Activated naive CD4-positive, alpha-beta T cell treated with anti-CD3 and anti-CD28 coated beads for 36 hours (primary cell): ENCODE results near the gene KCNC3. TPM values are rescaled to one million over a fixed set of nuclear protein-coding genes. Genes with fewer than 3 reads are reported as not detected.
"Not testable (repeated sequence)": the region's sequence is repeated elsewhere in the genome, so short reads cannot be mapped to it uniquely, and the experiment has no call there.

Experiments
- CTCF ChIA-PET: fragments of 350-600 bp; sonication (Branson Sonifier 250); formaldehyde crosslinking; loops from one replicate; lab custom pipeline; 2021; ENCODE audit warnings: antibody characterized with exemption; lab: Charles Lee
- DNase-seq: peaks from one replicate; pipeline ENCODE4 v3.0.0-alpha.2; 2020
- H3K27ac Mint-ChIP-seq: one replicate; pipeline ENCODE4 v1.8.0; 2021; ENCODE audit warnings: mild to moderate bottlenecking, mixed read lengths
- H3K27me3 Mint-ChIP-seq: one replicate; pipeline ENCODE4 v1.8.0; 2021; ENCODE audit warnings: low read depth, mixed read lengths
- H3K36me3 Mint-ChIP-seq: one replicate; pipeline ENCODE4 v1.8.0; 2021; ENCODE audit warnings: low read depth, mixed read lengths
- H3K4me1 Mint-ChIP-seq: one replicate; pipeline ENCODE4 v1.8.0; 2021; ENCODE audit warnings: low read depth, mixed read lengths
- H3K4me3 Mint-ChIP-seq: one replicate; pipeline ENCODE4 v1.8.0; 2021; ENCODE audit warnings: mild to moderate bottlenecking, moderate library complexity, mixed read lengths
- H3K9me3 Mint-ChIP-seq: one replicate; pipeline ENCODE4 v1.8.0; 2021; ENCODE audit warnings: mixed read lengths
- intact Hi-C: fragments of 100-400 bp; cut with micrococcal nuclease; formaldehyde crosslinking; loops from one replicate; pipeline ENCODE4 v1.15.1; 2023
- total RNA-seq, 2 experiments: library from RNA; stranded (reverse); gene quantifications; one replicate each; pipeline ENCODE4 v1.2.3, GENCODE V29; 2021

Gene KCNC3
- total RNA-seq, 2 experiments from 2014 or later, result 2.0 to 2.4 TPM

DNA sequence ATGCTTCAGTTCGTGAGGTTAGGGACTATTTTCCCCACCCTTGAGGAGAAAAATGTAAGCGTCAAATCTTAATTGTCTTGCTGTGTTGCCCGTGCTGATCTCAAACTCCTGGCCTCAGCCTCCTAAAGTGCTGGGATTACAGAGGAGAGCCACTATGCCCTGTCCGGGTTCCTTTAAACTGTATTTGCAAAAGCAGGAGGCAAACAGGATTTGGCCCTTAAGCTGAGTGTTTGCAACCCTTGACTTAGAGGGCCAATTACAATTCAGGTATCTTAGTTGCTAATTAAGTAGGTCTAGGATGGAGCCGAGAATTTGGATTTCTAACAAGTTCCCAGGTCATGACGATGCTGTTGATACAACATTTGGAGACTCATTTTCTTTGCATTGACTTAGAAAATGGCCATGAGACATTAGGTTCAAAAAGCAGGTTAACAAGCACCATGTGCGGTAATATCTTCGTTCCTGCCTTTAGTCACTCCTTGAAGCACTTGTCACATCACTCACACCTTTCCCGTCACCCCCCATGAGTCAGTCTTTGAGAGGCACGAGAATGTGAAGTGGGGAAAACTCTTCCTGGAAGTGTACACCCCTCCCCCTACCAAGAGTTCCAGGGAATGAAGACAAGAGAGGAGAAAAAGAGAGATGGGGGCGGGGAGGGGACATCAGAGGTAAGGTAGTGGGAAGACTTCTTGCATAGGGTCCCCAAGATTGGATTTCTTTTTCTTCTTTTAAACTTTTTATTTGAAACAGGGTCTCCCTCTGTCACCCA, 33.7 kb upstream of the KCNC3 start:
- peaks cover 33% of the 10 kb centered on the region for H3K36me3 Mint-ChIP-seq

DNA sequence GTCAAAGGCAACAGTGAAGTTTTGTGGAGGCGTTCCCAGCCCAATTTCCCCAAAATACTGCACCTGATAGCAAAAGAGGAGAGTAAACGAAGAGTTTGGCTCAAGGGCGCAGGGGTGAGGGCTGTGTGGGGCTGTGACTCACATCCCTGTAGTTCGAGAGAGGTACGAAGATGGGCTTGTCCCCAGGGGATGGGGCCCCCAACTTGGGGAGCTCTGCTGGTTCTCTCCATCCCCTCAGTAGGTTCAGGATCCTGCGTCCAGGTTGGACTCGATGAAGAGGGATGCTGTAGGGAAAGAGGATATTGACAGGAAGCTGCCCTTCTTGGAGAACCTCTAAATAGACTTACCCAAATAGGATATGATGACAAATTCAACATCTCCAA, 32.8 kb upstream of the KCNC3 start:
- peak; percentile 49 for DNase-seq
- H3K27me3 Mint-ChIP-seq, result no peaks in the 10 kb centered on the region
- H3K36me3 Mint-ChIP-seq, result peaks cover 33% of the 10 kb centered on the region
- CTCF ChIA-PET, result interaction anchor here (0.6 kb wide), 1 partner anchor 46 kb away, joined by 3 read pairs; no protein-coding TSS in a partner anchor
- peak overlapping the region; percentile 92 for H3K27ac Mint-ChIP-seq
- H3K9me3 Mint-ChIP-seq, result peaks cover 2% of the 10 kb centered on the region
- H3K4me1 Mint-ChIP-seq, result peaks cover 75% of the 10 kb centered on the region
- H3K4me3 Mint-ChIP-seq, result peak overlapping the region; percentile 22
- intact Hi-C loops, result loop anchor here (1.0 to 10.0 kb wide), 2 partner anchors 22 to 293 kb away; partner anchors contain the start of gene POLD1

More for the DNA sequence above, 33.7 kb upstream of the KCNC3 start:
- H3K27ac Mint-ChIP-seq, result peak overlapping the region; percentile 92
- H3K4me1 Mint-ChIP-seq, result peaks cover 80% of the 10 kb centered on the region
- DNase-seq, result peak; percentile 80
- peak overlapping the region; percentile 55 for H3K4me3 Mint-ChIP-seq
- CTCF ChIA-PET, result interaction anchor here (1.5 to 2.1 kb wide), 2 partner anchors 13 to 97 kb away, joined by 4 to 5 read pairs; partner anchors contain the start of gene NR1H2
- H3K27me3 Mint-ChIP-seq, result no peaks in the 10 kb centered on the region
- peaks cover 2% of the 10 kb centered on the region for H3K9me3 Mint-ChIP-seq
- intact Hi-C loops, result loop anchor here (1.0 to 10.0 kb wide), 3 partner anchors 16 to 292 kb away; partner anchors contain the start of gene POLD1

DNA sequence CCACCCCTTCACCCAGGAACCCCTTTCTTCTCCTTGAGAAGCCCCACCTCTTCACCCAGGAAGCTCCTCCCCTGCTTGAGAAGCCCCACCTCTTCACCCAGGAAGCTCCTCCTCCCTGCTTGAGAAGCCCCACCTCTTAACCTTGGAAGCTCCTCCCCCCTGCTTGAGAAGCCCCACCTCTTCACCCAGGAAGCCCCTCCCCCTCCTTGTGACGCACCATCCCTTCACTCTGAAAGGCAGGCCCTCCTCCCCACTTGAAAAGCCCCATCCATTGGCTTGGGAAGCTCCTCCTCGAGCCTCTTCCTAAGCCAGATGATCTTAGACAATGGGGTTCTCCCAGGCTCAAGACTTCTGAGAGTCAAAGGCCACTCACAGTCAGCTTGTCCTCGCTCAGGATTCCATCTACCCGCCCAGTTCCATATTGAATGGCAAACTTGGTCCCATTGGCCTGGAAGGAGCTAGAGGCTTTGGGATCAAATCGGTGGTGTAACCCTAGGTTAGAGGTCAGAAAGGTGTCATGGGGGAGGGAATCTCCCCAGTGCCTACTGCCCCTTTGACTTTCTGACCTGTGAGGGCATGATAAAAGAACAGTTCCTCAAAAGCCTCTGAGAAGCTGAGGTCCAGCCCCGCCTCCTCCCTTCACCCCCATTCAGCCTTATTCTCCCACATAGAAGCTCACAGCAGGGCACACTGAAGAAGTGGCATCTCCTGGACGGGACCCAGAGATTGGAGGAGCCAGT, 32.3 kb upstream of the KCNC3 start:
- CTCF ChIA-PET, result interaction anchor here (0.6 to 0.7 kb wide), 2 partner anchors 15 to 46 kb away, joined by 3 read pairs; no protein-coding TSS in a partner anchor
- Mint-ChIP-seq H3K4me1 (peaks cover 77% of the 10 kb centered on the region), H3K9me3 (peaks cover 2% of the 10 kb centered on the region), H3K4me3 (peak overlapping the region; percentile 22), H3K27ac (peak overlapping the region; percentile 92), H3K36me3 (peaks cover 33% of the 10 kb centered on the region), H3K27me3 (no peaks in the 10 kb centered on the region)
- intact Hi-C loops, result loop anchor here (1.0 to 10.0 kb wide), 2 partner anchors 23 to 293 kb away; partner anchors contain the start of gene POLD1
- DNase-seq, result peak; percentile 66

DNA sequence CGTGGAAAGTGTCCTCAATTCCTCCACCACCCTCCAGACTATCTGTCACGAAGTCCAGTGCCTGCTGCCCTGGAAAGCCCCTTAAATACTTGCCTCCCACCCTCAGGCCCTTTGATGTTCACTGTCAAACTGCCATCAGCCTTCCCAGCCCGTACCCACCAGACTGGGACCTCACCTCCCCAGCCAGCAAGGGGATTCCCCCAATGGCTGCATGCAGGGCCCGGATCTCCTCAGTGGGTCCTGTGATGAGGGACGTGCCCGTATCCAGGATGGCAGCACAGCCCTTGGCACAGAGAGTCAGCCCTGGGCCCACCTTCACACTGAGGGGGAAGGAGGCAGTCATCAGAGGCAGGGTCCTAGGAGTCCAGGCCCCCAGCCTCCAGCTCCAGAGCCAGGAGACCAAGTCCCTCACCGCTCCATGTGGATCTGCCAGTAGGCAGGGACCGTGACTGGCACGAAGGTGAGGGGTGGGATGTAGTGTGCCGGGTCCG, 30.2 kb upstream of the KCNC3 start:
- H3K27ac Mint-ChIP-seq, result peak overlapping the region; percentile 92
- intact Hi-C loops, result loop anchor here (5.0 kb wide), 1 partner anchor 118 kb away; the partner anchor contains the start of genes EMC10 and GARIN5A
- H3K4me1 Mint-ChIP-seq, result peaks cover 59% of the 10 kb centered on the region
- peaks cover 33% of the 10 kb centered on the region for H3K36me3 Mint-ChIP-seq
- CTCF ChIA-PET, result interaction anchor here (1.0 kb wide), 1 partner anchor 10 kb away, joined by 5 read pairs; no protein-coding TSS in a partner anchor
- H3K4me3 Mint-ChIP-seq, result peak overlapping the region; percentile 82
- H3K9me3 Mint-ChIP-seq, result peaks cover 2% of the 10 kb centered on the region
- DNase-seq, result no peak
- no peaks in the 10 kb centered on the region for H3K27me3 Mint-ChIP-seq

DNA sequence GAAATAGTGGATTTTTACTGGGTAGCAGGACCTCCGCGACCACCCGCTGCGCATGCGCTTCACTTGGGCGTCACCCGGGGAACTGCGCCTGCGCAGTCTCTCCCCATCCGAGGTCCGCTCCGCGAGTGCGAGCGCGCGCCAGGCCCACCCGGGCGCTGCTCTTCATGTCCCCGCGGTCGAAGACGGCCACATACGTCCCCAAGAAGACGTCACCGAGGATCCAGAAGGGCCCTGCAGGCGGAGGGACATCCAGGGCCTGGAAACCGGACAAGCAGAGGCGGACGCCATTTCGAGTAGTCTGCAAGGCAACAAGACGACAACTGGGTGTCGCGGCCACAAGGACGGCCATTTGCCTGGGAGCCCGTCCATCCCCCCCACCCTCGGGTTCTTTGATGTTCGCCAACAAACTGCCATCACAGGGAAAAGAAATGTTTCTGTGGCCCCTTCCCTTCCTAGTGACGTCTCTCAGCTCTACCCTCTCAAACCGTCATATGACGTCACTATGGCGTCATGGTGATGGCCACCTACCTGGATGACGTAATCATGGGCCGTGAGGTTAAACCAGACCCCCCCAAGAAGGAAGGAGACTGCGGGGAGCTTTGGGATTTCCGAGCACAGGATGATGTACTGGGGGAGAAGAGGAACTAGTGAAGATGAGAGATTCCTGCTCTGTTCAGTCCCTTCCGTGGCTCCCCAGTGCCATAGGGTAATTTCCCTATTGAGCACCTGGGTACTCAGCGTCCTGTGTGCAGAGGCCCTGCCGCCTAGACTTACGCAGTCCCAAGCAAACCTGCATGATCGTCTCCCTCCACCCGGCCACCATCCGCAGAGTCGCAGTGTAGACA, 29.5 kb upstream of the KCNC3 start:
- Mint-ChIP-seq H3K4me1 (peaks cover 55% of the 10 kb centered on the region), H3K9me3 (peaks cover 2% of the 10 kb centered on the region), H3K4me3 (peak overlapping the region; percentile 82), H3K27me3 (no peaks in the 10 kb centered on the region), H3K36me3 (peaks cover 31% of the 10 kb centered on the region), H3K27ac (peak overlapping the region; percentile 92)
- peak; percentile 76 for DNase-seq
- CTCF ChIA-PET, result interaction anchor here (1.6 to 2.6 kb wide), 2 partner anchors 10 to 104 kb away, joined by 9 to 19 read pairs; no protein-coding TSS in a partner anchor
- intact Hi-C loops, result loop anchor here (5.0 kb wide), 1 partner anchor 119 kb away; the partner anchor contains the start of genes EMC10 and GARIN5A

DNA sequence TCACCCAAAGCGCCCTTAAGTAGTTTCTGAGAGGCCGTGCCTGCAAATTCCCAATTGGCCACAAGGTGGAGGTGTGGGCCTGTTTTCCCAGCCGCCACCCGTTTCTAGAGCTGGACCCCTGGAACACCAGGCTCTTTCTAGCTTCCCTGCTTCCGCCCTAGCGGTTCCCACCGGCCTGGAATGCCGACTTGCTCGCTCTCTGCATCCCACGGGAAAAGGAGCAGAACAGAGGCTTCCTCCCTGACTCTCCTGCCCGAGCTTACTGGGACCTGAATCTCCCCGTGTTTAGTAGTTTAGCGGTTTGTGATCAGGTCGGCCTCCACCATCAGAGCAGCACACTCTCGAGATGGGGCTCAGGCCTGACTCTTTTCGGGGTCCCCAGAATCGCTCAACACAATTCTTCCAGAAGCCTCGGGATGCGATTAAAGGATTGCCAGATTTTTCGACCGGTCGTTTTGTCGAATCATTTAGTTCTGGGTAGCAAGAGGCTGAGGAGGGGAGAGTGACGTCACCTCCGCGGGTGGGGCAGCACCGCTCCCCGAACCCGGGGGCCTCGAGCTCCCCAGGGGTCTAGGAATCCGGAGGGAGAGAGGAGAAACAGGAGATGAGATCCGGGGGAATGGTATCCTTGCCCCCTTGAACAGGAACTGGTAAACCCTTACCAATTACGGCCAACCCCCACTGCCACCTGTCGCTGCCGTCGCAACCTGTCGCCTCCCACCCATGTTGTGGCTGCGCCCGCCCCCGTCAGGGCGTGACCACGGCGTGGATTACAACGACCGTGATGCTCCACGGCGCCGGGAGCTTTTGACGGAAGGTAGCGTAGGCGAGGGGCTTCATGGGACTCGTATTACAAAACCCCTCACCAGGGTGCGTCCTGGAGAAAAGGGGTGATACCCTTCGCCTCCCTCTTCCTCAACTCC, 28.3 kb upstream of the KCNC3 start:
- peak; percentile 91 for DNase-seq
- Mint-ChIP-seq H3K9me3 (peaks cover 2% of the 10 kb centered on the region), H3K27me3 (no peaks in the 10 kb centered on the region), H3K4me1 (peaks cover 45% of the 10 kb centered on the region), H3K4me3 (peak overlapping the region; percentile 82), H3K27ac (peak overlapping the region; percentile 92), H3K36me3 (peaks cover 31% of the 10 kb centered on the region)
- CTCF ChIA-PET, result interaction anchor here (0.6 to 2.6 kb wide), 21 partner anchors 9 to 199 kb away, joined by 3 to 19 read pairs (median 4); partner anchors contain the start of genes JOSD2 and NR1H2
- intact Hi-C loops, result loop anchor here (1.0 to 5.0 kb wide), 9 partner anchors 10 to 199 kb away; partner anchors contain the start of genes EMC10, GARIN5A, JOSD2 and KCNC3

DNA sequence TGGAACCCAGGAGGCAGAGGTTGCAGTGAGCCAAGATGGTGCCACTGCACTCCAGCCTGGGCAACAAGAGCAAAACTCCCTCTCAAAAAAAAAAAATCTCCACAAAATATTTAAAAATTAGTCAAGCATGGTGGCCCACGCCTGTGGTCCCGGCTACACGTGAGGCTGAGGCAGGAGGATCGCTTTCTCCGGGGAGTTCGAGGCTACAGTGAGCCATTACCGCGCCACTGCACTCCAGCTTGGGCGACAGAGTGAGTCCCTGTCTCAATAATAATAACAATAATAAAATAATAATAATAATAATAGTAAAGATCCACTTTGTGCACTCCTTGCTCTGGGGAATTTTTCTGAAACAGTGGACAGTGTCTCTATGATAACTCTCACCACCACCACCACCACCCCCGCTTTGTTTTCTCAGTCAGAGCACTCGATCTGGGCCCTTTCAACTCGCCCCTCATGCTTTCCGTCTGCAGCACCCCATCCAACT, 27.6 kb upstream of the KCNC3 start:
- H3K4me1 Mint-ChIP-seq, result peaks cover 38% of the 10 kb centered on the region
- H3K27ac Mint-ChIP-seq, result peak overlapping the region; percentile 92
- H3K36me3 Mint-ChIP-seq, result peaks cover 29% of the 10 kb centered on the region
- H3K9me3 Mint-ChIP-seq, result peaks cover 2% of the 10 kb centered on the region
- DNase-seq, result no peak
- H3K4me3 Mint-ChIP-seq, result peak overlapping the region; percentile 82
- CTCF ChIA-PET, result interaction anchor here (0.7 to 2.6 kb wide), 18 partner anchors 9 to 200 kb away, joined by 3 to 19 read pairs (median 5); partner anchors contain the start of genes JOSD2 and NR1H2
- H3K27me3 Mint-ChIP-seq, result no peaks in the 10 kb centered on the region
- intact Hi-C loops, result loop anchor here (1.0 to 5.0 kb wide), 9 partner anchors 9 to 200 kb away; partner anchors contain the start of genes EMC10, GARIN5A, JOSD2 and KCNC3

DNA sequence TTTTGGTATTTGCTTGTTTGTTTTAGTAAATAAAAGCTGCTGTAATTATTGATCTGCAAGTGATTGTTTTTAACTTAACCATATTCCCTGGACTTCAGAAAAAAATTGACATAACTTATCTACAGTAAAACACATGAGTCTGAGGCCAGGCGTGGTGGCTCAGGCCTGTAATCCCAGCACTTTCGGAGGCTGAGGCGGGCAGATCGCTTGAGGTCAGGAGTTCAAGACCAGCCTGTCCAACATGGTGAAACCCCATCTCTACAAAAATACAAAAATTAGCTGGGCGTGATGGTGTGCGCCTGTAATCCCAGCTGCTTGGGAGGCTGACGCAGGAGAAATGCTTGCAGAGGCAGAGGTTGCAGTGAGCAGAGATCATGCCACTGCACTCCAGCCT, 24.3 kb upstream of the KCNC3 start:
- H3K4me3 Mint-ChIP-seq, H3K9me3 Mint-ChIP-seq, H3K27me3 Mint-ChIP-seq, H3K27ac Mint-ChIP-seq, intact Hi-C loops, H3K36me3 Mint-ChIP-seq, DNase-seq: not testable (repeated sequence)
- H3K4me1 Mint-ChIP-seq, result peaks cover 11% of the 10 kb centered on the region
- CTCF ChIA-PET, result interaction anchor here (0.6 to 1.2 kb wide), 4 partner anchors 16 to 203 kb away, joined by 3 to 5 read pairs (median 4); no protein-coding TSS in a partner anchor

DNA sequence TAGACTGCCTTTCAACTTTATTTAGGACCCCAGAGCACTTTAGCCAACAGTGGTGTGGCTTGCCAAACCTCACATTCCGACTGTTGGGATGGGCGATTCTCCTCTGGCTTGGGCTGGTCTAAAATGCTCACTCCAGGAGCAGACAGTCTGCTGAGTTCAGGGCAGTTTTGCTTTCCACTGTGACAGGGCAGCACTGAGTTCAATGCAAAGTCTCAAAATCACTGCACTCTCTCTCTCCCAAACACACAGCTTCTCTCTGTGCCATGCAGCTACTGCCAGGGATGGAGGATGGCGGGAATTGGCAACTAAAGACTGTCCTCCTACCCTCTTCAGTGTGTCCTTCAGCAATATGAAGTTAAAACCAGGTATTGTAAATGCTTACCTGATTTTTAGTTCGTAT, 23.1 kb upstream of the KCNC3 start:
- peaks cover 2% of the 10 kb centered on the region for H3K27me3 Mint-ChIP-seq
- intact Hi-C loops, result no loop called here
- no peak overlapping the region for H3K27ac Mint-ChIP-seq
- peaks cover 20% of the 10 kb centered on the region for H3K4me1 Mint-ChIP-seq
- no peak for DNase-seq
- H3K36me3 Mint-ChIP-seq, result no peaks in the 10 kb centered on the region
- CTCF ChIA-PET, result interaction anchor here (1.0 kb wide), 1 partner anchor 101 kb away, joined by 3 read pairs; no protein-coding TSS in a partner anchor
- H3K9me3 Mint-ChIP-seq, result no peaks in the 10 kb centered on the region
- H3K4me3 Mint-ChIP-seq, result no peak overlapping the region
